ENCODE measurements around the gene CDH23.

CDH23 gene

DNA sequence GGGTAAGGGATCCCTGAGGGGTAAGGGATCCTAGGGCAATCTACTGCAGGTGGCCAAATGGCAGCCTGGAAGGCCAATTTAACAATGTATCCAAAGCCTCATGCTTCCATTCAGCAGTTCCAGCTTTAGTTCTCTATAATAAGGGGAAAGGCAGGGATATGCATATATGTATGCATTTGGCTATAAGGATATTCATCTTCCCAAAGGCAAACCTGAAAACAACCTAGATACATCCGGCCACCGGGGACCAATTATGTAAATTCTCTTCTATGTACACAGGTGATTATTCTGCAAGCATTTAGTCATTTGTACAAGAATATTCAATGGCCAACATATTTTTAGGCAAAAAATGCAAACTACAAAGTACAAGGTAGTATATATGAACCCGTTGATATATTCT, 427.6 kb downstream of the CDH23 start:
- no peak for DNase-seq (ENCODE audit: low read depth)
- no peak overlapping the region for H3K4me3 ChIP-seq (ENCODE audit: control insufficient read depth, low read depth, low read length)
- TF ChIP-seq, protein P1, sequence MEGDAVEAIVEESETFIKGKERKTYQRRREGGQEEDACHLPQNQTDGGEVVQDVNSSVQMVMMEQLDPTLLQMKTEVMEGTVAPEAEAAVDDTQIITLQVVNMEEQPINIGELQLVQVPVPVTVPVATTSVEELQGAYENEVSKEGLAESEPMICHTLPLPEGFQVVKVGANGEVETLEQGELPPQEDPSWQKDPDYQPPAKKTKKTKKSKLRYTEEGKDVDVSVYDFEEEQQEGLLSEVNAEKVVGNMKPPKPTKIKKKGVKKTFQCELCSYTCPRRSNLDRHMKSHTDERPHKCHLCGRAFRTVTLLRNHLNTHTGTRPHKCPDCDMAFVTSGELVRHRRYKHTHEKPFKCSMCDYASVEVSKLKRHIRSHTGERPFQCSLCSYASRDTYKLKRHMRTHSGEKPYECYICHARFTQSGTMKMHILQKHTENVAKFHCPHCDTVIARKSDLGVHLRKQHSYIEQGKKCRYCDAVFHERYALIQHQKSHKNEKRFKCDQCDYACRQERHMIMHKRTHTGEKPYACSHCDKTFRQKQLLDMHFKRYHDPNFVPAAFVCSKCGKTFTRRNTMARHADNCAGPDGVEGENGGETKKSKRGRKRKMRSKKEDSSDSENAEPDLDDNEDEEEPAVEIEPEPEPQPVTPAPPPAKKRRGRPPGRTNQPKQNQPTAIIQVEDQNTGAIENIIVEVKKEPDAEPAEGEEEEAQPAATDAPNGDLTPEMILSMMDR (IDR thresholded peaks at IDR 0.05; ENCODE audit: control insufficient read depth, insufficient read depth, low read depth, low read length, missing control alignments): no peak

GRCh38 chr10:71825217-71825616, 428.5 kb downstream of the CDH23 start:
- TF ChIP-seq, protein P1 (IDR thresholded peaks at IDR 0.05; ENCODE audit: control insufficient read depth, insufficient read depth, low read depth, low read length, missing control alignments): no peak
- no peak for DNase-seq (ENCODE audit: low read depth)
- H3K4me3 ChIP-seq (ENCODE audit: control insufficient read depth, low read depth, low read length): no peak overlapping the region

GRCh38 chr10:71827852-71828251, 431.1 kb downstream of the CDH23 start:
- TF ChIP-seq, protein P1 (IDR thresholded peaks at IDR 0.05; ENCODE audit: control insufficient read depth, insufficient read depth, low read depth, low read length, missing control alignments): no peak
- DNase-seq (ENCODE audit: low read depth): no peak
- no peak overlapping the region for H3K4me3 ChIP-seq (ENCODE audit: control insufficient read depth, low read depth, low read length)

- no peak for DNase-seq (ENCODE audit: low read depth)
- TF ChIP-seq, protein P1 (IDR thresholded peaks at IDR 0.05; ENCODE audit: control insufficient read depth, insufficient read depth, low read depth, low read length, missing control alignments): no peak
- no peak overlapping the region for H3K4me3 ChIP-seq (ENCODE audit: control insufficient read depth, low read depth, low read length)
These were observed 432.0 kb downstream of the CDH23 start for GRCh38 chr10:71828702-71829101.

- no peak overlapping the region for H3K4me3 ChIP-seq (ENCODE audit: control insufficient read depth, low read depth, low read length)
- TF ChIP-seq, protein P1 (IDR thresholded peaks at IDR 0.05; ENCODE audit: control insufficient read depth, insufficient read depth, low read depth, low read length, missing control alignments): no peak
- no peak for DNase-seq (ENCODE audit: low read depth)
These were observed 432.5 kb downstream of the CDH23 start for GRCh38 chr10:71829171-71829570.

- no peak for DNase-seq (ENCODE audit: low read depth)
- H3K4me3 ChIP-seq (ENCODE audit: control insufficient read depth, low read depth, low read length): no peak overlapping the region
- TF ChIP-seq, protein P1 (IDR thresholded peaks at IDR 0.05; ENCODE audit: control insufficient read depth, insufficient read depth, low read depth, low read length, missing control alignments): no peak
These were observed 433.2 kb downstream of the CDH23 start for GRCh38 chr10:71829896-71830295.

DNA sequence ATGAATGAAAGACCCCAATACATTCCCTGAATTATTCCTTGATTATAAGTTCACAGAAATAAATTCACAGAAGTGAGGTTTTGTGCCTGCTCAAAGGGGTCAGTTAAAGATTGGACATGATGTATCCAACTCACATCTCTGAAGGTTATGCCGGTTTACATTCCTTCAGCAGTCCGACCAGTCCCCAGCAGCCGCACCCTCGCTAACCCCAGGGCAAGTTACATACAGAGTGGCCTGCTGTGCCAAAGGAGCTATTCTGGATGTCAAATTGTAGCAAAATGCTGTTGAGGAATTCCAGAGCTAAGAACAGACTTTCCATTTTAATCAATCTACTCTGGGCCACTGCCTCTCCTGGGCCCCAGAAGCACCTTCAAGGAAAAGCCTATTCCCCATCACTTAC, 434.0 kb downstream of the CDH23 start:
- DNase-seq (ENCODE audit: low read depth): no peak
- TF ChIP-seq, protein P1 (IDR thresholded peaks at IDR 0.05; ENCODE audit: control insufficient read depth, insufficient read depth, low read depth, low read length, missing control alignments): no peak
- H3K4me3 ChIP-seq (ENCODE audit: control insufficient read depth, low read depth, low read length): no peak overlapping the region
